ENCODE results near the gene GPLD1. TPM values are rescaled to one million over a fixed set of nuclear protein-coding genes. Genes with fewer than 3 reads are reported as not detected.
"Not testable (repeated sequence)": the region's sequence is repeated elsewhere in the genome, so short reads cannot be mapped to it uniquely, and the experiment has no call there.

Gene GPLD1
- total RNA-seq, 2 experiments from 2014 or later = 0.59 to 0.66 TPM

GRCh38 chr6:24513602-24514001 is 24.2 kb upstream of the GPLD1 start:
- no peak overlapping the region for H3K27ac ChIP-seq (ENCODE audit: low read depth in 1 of 2, low read length in 2 of 2)
- H3K9me3 Mint-ChIP-seq = no peaks in the 10 kb centered on the region
- intact Hi-C loops (cut with DNase I, micrococcal nuclease) = no loop called here
- no peak overlapping the region for H3K4me3 ChIP-seq (ENCODE audit: low read length)
- ChIA-PET POLR2A (interaction anchor here (0.9 kb wide), 1 partner anchor 18 kb away, joined by 3 read pairs; the partner anchor contains the start of gene ALDH5A1), CTCF (no interaction called here)
- H3K9me3 ChIP-seq (ENCODE audit: control insufficient read depth in 1 of 2, insufficient read depth in 1 of 2, low read length in 2 of 2) = no peaks in the 10 kb centered on the region
- peaks cover 18% of the 10 kb centered on the region for H3K36me3 ChIP-seq (ENCODE audit: insufficient read depth, low read length)
- ATAC-seq (ENCODE audit: poor library complexity) (no peak), DNase-seq (no peak)
- TF ChIP-seq, protein P1, sequence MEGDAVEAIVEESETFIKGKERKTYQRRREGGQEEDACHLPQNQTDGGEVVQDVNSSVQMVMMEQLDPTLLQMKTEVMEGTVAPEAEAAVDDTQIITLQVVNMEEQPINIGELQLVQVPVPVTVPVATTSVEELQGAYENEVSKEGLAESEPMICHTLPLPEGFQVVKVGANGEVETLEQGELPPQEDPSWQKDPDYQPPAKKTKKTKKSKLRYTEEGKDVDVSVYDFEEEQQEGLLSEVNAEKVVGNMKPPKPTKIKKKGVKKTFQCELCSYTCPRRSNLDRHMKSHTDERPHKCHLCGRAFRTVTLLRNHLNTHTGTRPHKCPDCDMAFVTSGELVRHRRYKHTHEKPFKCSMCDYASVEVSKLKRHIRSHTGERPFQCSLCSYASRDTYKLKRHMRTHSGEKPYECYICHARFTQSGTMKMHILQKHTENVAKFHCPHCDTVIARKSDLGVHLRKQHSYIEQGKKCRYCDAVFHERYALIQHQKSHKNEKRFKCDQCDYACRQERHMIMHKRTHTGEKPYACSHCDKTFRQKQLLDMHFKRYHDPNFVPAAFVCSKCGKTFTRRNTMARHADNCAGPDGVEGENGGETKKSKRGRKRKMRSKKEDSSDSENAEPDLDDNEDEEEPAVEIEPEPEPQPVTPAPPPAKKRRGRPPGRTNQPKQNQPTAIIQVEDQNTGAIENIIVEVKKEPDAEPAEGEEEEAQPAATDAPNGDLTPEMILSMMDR (IDR thresholded peaks at IDR 0.05) = no peak
- H3K4me1 ChIP-seq (ENCODE audit: insufficient read depth, low read length) = no peaks in the 10 kb centered on the region
- H3K36me3 Mint-ChIP-seq (ENCODE audit: low read depth) = peaks cover 83% of the 10 kb centered on the region
- H3K27me3 ChIP-seq (ENCODE audit: control insufficient read depth in 1 of 2, insufficient read depth in 2 of 2, low read length in 2 of 2) = no peaks in the 10 kb centered on the region
- no peaks in the 10 kb centered on the region for H3K27me3 Mint-ChIP-seq
- no peak overlapping the region for H3K27ac Mint-ChIP-seq
- H3K4me3 Mint-ChIP-seq = no peak overlapping the region
- H3K4me1 Mint-ChIP-seq (ENCODE audit: low read depth) = peaks cover 4% of the 10 kb centered on the region

DNA sequence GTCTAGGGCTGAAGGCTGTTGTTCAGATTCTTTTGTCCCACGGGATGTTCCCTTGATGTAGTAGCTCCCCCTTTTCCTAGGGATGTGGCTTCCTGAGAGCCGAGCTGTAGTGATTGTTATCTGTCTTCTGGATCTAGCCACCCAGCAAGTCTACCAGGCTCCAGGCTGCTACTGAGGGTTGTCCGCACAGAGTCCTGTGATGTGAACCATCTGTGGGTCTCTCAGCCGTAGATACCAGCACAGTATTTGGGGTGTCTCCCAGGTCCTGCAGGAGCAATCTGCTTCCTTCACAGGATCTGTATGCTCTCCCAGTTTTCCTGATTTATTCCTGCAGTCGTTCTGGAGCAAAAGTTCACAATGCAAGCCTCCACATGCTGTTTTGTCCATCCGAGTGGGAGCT is 22.6 kb upstream of the GPLD1 start:
- H3K27me3 Mint-ChIP-seq; H3K9me3 Mint-ChIP-seq; H3K27ac Mint-ChIP-seq; POLR2A ChIA-PET; H3K9me3 ChIP-seq (ENCODE audit: control insufficient read depth in 1 of 2, insufficient read depth in 1 of 2, low read length in 2 of 2); H3K4me1 ChIP-seq (ENCODE audit: insufficient read depth, low read length); intact Hi-C loops (cut with DNase I, micrococcal nuclease); ATAC-seq (ENCODE audit: poor library complexity); CTCF ChIA-PET; DNase-seq; H3K4me3 Mint-ChIP-seq; H3K4me3 ChIP-seq (ENCODE audit: low read length); H3K27me3 ChIP-seq (ENCODE audit: control insufficient read depth in 1 of 2, insufficient read depth in 2 of 2, low read length in 2 of 2); H3K4me1 Mint-ChIP-seq (ENCODE audit: low read depth); H3K27ac ChIP-seq (ENCODE audit: low read depth in 1 of 2, low read length in 2 of 2): not testable (repeated sequence)
- peaks cover 23% of the 10 kb centered on the region for H3K36me3 ChIP-seq (ENCODE audit: insufficient read depth, low read length)
- H3K36me3 Mint-ChIP-seq (ENCODE audit: low read depth) = peaks cover 86% of the 10 kb centered on the region

DNA sequence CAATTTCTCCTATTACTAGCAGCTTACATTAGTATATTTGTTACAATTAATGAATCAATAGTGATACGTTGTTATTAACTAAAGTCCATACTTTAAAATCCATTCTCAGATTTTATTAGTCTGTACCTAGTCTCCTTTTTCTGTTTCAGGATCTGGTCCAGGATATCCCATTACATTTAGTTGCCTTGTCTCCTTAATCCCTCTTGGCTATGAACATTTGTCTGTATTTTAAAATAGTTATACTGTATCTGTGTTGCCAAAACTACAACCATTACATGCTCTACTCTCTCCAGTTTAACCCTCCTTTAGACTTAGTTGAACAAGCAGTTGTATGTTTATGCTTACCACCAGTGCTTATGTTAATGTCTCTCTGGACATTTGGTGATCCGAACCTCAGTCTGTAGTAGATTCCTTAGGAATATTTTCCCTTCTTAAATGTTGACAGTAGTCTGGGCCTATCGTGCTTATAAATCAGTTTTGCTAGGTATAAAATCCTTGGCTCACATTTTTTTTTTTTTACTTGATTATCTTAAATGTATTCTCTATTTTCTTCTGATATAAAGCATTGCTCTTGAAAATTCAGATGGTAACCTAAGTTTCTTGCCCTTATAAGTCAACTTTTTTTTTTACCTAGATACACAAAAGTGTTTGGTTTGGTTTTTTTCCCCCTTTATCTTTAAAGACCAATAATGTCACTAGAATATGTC is 17.6 kb upstream of the GPLD1 start:
- H3K4me3 Mint-ChIP-seq = no peak overlapping the region
- DNase-seq = no peak
- H3K36me3 ChIP-seq (ENCODE audit: insufficient read depth, low read length) = peaks cover 28% of the 10 kb centered on the region
- H3K27me3 ChIP-seq (ENCODE audit: control insufficient read depth in 1 of 2, insufficient read depth in 2 of 2, low read length in 2 of 2) = no peaks in the 10 kb centered on the region
- no peaks in the 10 kb centered on the region for H3K4me1 ChIP-seq (ENCODE audit: insufficient read depth, low read length)
- ChIA-PET CTCF (no interaction called here), POLR2A (no interaction called here)
- no peaks in the 10 kb centered on the region for H3K27me3 Mint-ChIP-seq
- no peaks in the 10 kb centered on the region for H3K4me1 Mint-ChIP-seq (ENCODE audit: low read depth)
- H3K4me3 ChIP-seq (ENCODE audit: low read length) = no peak overlapping the region
- intact Hi-C loops (cut with DNase I, micrococcal nuclease) = no loop called here
- H3K9me3 Mint-ChIP-seq = peaks cover 4% of the 10 kb centered on the region
- H3K27ac ChIP-seq (ENCODE audit: low read depth in 1 of 2, low read length in 2 of 2) = no peak overlapping the region
- H3K9me3 ChIP-seq (ENCODE audit: control insufficient read depth in 1 of 2, insufficient read depth in 1 of 2, low read length in 2 of 2) = no peaks in the 10 kb centered on the region
- H3K27ac Mint-ChIP-seq = no peak overlapping the region
- TF ChIP-seq, protein P1 (IDR thresholded peaks at IDR 0.05) = no peak
- peaks cover 94% of the 10 kb centered on the region for H3K36me3 Mint-ChIP-seq (ENCODE audit: low read depth)
- no peak for ATAC-seq (ENCODE audit: poor library complexity)

Data from CD4-positive, alpha-beta T cell (primary cell).